TTC549 (cell line): ENCODE data around the gene STK32C.

Experiments
- FAIRE-seq: peaks from 2 replicates; lab custom pipeline; 2012; peaks lifted over from hg19 to GRCh38; lab: Jason Lieb, UNC

The STK32C gene

DNA sequence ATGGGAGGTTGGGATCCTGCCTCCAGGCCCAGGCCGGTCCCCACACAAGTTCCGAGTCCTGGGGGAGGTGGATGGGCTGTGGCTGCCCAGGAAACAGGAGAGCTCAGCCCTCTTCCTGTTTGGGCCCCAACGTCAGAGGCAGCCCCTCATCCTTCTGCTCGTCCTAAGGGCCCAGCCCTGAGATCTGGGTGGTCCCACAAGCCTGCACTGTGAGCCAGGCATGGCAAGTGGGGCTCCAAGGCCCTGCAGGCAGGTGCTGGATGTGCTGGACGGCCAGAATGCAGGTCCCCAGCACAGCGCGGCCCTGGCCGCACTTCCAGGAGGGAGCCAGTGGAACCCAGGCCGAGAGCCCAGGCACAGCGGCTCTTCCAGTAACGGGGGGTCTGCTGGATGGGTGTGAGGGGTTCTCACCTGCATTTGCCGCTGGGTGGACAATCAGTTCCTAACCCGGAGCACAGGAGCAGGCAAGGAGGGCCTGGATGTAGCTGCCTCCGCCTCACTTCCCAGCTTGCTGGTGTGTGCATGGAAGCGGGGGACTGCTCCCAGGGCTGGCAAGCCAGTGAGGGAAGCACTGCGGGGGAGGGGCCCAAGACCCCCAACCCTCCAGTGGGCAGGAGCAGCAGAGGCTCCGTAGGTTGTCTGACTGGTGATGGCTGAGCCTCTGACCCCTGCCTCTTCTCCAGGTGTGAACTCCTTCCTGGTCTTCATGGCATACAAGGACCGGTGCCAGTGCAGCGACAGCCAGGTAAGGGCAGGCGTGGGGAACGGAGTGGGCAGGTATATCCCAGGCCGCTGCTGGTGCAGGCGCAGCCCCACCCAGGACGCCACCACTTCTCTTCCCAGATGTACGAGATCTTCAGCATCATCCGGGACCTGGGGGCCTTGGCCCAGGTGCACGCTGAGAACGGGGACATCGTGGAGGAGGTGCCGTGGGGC lies 111.3 kb downstream of the STK32C start:
- no peak for FAIRE-seq

DNA sequence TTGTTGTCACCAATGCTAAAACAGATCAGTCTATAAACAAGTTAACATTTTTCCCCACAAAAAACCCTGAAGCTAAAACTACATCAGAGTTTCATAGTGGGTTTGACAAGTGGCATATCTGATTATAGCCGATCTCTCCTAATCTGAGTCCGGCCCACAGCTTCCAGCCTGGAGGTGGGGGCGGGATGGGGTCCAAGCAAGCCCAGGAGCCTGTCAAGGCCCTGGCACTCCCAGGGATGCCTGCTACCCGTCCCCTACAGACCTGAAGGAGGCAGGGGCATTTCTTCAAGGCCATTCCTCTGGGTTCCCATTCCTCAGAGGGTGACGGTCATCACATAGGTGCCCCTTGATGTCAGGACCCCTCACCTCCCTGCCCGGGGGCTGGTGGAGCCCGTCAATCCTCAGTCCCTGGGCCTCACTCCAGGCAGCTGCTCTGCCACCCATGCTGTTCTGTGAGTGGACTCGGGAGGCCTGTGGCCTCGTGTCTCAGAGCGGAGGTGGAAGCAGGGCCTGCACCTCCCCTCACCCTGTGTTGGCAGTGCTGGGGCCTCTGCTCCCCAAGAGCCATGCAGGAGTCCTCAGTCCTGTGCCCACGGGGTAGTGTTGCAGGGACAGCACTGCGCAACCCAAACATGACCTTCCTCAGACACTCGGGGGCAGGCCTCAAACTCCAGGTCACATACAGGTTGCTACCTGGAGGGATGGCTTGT lies 112.2 kb downstream of the STK32C start:
- no peak for FAIRE-seq

DNA sequence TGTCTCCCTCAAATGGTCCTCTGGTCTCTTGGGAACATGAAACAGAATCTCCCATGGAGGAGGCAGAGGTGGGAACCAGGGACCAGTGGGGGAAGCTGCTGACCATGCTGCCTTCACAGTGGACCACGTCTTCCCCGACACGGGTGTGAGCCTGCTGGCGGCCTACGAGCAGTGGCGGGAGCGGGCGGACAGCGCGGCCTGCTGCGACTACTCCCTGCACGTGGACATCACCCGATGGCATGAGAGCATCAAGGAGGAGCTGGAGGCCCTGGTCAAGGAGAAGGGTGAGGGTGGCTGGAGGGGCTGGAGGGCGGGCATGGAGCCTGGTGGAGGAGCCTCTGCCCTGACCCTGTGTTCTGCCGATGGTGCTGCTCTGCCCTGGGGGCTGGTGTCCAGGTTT lies 113.0 kb downstream of the STK32C start:
- no peak for FAIRE-seq

DNA sequence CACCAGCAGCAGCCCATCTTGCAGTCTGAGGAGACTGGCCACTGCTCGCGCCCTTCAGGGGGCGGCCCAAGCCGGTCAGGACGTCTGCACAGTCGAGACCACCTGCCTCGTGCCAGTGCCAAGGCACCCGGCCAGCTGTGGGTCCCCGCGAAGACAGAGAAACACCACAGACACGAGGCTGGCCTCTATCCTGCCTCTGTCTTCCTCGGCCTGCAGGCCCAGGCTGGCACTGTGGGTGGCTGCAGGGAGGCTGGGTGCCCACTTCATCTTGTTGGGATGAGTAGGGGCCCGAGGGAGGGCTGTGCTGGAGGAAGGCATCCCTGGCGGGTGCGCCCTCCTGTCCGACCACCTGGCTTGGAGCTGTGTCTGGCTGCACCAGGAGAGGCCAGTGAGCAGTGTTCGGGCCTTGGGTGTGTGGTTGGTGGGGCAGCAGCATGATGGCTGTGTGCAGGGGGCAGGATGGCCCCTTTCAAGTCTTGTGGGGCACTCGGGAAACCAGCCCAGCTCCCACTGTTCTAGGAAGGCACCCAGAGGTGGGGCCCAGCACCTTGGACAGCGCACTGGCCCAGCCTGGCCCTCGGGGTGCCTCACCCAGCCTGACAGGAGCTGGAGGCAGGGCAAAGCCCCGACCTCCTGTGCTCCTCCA lies 113.7 kb downstream of the STK32C start:
- FAIRE-seq: no peak

DNA sequence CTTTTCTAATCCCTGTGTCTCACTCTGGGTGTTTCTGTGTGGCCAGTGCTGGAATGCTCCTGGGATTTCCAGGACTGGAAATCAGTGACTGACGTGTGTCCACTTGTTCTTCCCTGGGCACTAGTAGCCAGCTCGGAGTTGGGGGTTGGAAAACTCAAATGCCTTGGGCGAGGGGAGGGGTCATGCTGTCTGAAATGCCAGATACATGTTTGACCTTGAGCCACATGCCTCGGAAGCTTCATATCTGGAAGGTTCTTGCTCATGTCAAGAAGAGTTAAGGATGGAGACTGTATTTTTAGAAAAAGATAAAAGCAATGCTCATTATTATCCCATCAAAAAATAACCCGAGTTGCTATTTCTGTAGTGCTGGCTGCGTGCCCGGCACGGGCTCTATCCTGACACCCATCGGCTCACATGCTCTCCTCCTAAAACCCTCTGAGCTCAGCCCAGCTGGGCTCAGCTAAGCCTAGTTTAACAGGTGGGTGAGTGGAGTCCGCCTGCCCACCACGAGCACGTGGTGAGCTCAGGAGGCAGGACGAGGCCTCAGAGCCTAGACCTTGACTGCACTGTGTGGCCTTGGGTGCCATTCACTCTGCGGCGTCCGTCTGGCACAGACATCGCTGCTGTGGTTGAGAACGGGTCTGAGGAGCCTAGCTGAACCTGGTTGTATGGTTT lies 114.6 kb downstream of the STK32C start:
- no peak for FAIRE-seq

DNA sequence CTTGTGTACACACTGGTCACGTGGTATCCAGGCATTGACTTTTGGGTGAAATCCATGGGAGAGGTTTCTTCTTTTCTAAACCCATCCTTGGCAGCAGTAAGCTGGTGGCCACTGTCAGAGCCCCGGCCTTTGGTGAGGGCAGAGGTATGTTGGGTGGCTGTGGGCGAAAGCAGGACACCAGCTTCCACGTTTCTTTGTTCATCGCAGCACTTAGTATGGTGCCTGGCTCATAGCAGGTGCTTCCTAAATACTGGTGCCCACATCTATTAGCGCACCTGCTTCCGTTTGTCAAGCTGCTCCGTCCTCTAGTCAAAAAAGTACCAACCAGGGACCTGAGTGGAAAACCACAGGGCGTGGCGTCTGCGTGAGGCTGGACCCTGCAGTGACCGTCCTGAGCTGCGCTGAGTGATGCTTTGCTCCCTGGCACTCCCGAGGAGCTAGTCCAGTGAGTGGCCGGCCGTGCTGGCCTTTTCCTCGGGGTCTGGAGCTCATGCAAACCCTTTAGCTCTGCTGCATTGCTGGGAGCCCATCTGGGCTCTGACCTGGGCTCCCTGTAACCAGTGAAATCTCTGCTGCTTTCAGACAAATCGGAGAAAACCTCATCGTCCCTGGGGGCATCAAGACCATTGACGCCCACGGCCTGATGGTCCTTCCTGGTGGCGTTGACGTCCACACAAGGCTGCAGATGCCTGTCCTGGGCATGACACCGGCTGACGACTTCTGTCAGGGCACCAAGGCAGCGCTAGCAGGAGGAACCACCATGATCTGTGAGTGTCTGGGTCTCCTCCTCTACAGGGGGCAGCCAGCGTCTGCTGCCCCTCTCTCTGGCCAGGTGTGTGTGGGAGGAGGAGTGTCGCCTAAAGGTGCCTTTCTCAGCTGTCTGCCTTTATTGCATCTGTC lies 115.4 kb downstream of the STK32C start:
- FAIRE-seq: no peak

DNA sequence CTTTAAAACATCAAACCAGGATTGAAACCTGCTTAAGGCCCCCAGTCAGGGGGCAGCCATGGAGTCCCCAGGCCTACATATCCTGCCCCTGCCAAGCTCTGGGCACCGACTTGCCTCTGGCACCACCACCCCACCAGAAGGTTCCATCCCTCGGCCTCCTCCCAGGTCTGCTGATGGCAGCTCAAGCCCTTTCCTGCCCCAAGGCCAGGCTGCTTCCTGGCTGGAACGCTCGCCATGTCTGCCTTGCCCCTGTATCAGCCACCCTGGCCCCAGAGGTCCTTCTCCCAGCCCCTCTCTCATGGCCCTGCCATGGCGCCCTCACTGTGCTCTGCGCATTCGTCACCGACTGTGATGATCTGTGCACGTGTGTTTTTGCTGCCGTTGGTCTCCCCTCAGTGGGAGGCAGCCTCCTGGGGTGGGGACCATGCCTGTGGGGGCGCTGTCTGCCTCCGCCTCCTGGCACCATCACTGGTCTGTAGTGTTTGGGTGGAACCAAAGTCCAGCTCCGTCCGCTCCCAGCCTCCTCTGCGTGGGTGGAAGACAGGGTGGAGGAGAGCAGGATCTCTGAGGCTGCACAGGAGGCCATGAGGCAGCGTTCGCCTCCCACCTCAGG lies 117.8 kb downstream of the STK32C start:
- no peak for FAIRE-seq

DNA sequence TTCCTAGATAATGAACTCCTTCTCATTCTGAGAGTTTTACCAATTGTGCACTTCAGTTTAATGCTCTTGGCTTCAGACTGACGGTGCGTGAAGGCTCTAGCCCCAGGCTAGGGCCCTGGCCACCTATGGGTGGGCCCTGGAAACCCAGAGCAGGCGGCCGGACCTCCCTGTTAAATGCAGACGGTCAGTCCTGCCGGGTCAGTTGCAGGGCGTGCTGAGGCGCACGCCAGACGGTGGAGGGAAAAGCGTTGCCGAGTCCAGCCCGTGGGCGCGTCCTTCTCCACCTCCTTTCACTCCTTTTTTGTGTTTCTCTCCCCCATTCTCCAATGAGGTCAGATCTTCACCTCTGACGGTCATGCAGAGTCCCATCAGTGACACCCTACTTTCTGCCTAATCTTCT lies 118.7 kb downstream of the STK32C start:
- no peak for FAIRE-seq

DNA sequence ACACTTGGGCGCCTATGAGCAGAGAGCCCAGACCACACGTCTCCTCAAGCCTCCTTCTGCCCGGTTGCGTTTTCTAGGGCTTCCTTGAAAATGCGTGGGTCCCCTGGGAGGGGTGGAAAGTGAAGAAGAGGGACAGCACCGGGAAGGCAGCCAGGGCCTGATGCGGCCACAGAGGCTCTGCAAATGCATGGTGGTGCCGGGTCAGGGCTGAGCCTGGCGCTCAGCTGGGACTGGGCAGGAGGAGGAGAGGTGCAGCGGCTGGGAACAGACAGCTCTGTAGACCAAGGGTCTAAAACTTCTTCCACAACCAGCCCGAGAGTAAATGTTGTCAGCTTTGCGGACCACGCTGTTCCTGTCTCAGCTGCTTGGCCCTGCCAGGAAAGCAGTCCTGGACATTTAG lies 119.4 kb downstream of the STK32C start:
- no peak for FAIRE-seq

DNA sequence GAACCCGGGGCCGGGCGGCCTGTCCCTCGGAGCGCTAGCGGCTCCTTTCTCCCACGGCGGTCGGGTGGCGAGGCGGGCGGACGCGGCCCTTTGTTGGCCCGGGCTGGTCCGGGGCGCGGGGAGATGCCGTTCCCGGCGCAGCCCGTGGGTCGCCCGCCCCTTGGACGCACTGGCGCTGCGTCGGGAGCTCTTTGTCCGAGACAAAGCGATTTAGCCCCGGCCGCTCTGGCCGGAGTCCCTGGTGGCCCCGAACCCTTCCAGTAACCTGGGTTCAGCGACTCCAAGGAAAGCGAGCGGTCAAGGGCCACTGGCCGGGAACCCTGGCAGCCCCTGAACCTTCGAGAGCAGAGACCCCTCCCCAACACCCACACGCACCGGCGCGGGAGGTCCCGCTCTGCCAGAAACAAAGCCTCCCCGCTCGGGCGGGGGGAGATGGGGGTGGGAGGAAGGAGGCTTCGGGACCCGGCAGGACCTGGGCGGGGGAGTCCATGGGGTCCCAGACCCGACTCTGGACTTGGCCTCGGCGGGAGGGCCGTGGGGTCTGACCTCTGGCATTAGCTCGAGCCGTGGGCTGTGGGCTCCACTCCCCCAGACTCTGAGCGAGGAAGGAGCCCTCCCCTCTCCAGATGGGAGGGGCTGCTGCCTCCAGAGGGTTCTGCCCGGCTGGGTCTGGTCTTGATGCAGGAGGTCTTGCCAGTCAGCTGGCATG lies 120.2 kb downstream of the STK32C start:
- no peak for FAIRE-seq

DNA sequence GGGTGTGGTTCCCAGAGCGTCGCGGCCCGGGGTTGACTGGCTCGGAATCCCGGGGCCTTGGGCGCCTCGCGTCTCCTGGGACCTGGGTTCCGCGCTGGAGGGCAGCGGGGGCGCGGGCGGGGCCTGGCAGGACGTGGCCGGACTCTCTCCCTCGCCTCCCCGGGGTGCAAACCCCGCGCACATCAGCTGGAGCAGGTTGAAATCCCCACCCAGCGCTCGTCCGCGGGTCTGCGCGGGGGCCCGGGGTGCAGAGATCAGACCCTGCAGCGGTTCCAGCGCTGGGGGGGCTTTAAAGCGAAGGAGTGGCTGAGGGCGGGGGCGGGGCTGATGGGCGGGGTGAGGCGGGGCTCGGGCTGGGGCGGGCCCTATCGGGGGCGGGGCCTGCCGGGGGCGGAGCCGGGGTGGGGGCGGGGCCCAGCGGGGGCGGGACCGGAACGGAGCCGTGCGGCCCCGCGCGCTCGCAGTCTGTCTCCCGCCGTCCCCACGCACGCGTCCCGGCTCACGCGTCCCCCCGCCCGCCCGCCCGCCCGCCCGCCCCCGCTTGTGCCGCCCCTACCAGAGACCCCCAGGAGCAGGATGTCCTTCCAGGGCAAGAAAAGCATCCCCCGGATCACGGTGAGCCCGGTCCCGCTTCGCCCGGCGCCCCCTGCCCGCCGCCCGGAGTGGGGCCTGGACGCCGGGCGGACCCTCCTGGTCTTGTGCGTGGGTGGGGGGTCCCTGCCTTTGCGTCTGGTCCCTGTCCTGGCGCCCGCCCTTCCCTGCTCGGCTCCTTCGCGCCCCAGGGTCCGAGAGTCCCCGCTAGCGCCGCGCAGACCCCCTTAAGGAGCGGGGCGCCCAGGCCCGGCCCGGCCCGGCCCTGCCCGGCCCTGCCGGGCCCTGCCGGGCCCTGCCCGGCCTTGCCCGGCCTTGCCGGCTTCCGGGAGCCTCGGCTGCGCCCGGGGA lies 121.0 kb downstream of the STK32C start, which contains the start of gene DPYSL4:
Gene DPYSL4 (plus strand): TSS at position 461 of the 942 bp plus-strand sequence. CDS start 116 bp downstream, at position 577.
- no peak for FAIRE-seq

DNA sequence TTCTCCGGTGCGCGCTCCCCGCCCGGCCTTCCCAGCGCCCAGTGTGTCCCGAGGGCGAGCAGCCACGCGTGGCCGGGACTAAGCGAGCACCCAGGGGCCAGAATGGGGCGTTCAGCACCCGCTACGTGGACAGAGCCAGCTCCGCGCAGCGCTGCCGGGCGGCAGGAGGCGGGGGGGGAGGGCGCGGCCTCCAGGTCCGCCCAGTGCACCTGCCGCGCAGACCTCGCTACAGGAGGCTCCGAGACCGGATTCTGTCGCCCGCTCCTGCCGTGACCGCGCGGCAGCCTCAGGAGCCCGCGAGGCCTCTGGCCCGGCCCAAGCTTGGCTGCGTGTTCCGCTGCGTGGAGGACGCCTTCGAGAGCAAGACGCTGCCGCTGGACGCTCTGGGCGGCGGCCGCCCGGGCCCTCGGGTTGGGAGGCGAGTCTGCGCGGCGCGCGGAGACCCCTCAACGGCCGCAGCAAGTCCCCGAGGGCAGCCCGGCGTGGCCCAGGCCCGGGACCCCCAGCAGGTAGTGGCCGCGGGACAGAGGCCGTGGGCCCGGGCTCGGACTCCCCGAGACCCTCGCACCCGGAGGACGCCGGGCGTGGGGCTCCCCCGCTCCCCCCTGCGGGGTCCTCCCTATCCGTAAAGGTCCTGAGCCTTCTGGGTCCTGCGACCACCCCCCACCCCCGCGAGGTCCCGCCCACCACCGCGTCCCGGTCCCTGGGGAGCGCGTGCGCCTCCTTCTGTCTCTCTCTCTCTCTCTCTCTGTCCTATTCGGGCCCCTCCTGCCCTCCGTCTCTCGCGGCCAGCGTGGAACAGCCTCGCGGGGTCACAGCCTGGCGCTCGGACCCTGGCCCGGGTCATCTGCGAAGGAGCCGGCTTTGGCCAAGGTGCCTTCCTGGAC lies 121.9 kb downstream of the STK32C start:
- FAIRE-seq: no peak

DNA sequence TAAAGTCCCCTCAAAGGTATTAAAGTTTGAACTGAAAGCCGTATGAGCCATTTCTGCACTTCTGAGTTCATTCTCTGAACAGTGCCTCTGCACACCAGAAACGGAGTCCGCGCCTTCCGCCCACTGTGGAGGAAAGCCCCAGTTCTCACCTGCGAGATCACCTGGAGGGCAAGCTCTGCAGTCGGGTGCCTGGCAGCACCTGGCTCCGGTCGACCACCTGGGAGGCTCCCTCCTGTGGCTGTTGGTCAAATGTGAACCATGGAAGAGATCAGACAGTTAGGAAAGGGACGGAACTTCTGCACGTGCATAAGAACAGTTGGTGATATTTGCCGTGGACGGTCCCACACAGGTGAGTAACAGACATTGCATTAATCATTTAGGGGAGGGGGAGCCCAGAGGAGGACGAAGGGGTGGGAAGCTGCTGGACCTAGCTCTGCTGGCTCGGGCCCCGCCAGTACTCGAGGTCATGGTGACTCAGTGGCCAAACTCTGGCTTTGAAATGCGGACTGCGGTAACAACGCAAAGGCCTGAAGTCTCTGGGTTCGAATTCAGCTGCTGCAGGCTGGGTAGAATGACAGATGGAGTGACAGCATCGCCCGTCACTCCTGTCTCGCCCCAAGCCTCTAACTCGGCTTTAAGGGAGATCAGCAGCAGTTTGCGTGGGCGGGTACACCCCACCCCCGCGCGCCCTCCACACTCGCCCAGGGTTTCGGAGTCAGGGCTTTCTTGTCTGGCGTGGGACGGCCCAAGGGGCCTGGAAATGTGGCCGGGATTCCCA lies 122.7 kb downstream of the STK32C start:
- no peak for FAIRE-seq

DNA sequence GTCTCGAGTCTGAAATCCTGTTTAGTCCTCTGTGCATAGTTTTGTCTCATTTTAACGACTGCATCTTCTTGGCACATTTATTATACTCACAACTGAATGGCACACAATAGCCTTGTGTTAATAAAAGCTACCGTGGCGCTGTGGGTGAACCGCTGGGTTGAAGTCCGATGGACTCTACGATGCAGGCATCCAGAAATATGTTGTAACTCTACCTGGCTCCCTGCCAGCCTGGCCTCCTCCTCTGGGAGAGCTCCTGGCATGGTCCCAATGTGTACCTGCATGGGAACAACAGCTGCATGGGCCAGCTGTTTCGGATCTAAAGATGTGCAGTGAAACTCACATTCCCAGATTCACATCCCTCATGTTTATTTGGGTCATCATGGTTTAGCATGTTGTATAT lies 124.7 kb downstream of the STK32C start:
- FAIRE-seq: no peak

DNA sequence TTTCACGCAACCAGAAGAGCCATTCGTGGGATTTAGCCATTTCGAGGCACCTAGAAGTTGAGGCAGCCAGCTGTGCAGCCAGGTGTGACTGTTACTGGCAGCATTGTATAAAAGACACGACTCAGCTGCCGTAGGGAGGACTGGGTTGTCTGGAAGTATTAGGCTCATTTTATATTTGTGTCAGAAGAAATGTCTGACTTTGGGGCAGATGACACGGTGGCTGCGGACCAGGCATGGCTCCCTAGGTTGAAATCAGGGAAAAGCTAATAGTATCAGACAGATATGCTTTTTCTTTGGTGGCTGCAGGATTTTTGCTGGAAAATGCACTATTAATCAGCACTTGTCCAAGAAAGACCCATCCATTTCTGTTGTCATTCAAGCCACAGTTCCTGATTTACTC lies 125.2 kb downstream of the STK32C start:
- FAIRE-seq: no peak

DNA sequence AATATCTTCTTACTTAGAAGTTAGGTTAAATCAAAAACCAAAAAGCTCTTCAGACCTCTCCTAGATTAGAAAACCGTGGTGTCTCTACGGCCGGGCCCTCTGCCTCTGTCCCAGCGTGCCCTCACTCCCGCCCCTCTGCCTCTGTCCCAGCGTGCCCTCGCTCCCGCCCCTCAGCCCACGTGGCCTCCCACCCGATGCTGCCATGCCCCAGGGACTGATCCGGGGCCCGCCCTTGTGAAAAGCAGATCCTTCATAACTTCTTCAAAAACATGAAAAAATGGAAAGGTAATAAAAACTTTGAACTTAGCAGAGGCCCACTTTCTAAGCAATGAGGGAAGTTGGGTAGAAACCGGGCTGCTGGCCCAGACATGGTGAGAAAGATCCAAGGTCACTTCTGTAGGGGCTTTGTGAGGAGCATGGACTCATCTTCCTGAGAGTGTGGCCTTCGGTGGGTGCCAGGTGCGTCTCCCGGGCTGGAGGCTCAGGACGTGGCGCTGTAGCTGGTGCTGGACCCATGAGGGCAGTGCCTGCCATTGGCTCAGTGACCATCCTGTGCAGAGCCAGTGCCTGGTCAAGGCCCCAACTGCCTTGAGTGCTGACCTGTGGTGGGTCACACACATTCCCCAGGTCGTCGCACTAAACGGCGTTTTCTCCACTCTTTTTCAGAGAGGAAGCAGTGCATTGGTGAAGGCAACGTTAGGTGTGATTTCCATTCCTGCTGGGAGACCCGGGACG lies 125.9 kb downstream of the STK32C start:
- no peak for FAIRE-seq

DNA sequence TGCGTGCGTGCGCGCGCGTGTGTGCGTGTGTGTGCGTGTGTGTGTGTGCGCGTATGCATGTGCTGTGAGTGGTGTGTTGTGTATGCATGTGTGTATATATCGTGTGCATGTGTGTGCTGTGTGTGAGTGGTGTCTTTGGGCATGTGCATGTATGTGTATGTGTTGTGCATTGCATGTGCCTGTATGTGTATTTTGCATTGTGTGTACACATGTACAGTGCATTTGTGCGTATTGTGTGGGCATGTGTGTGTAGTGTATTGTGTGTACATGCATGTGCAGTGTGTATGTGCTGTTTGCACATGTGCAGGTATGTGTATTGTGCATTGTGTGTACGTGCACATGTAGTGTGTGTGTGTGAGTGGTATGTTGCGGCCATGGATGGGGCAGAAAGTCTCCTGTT lies 127.0 kb downstream of the STK32C start:
- FAIRE-seq: no peak
